Neural progenitor cell (in vitro differentiated cells): ENCODE measurements around the gene KLF16.

Experiments used
- CTCF ChIP-seq: fragments of 200-600 bp; sonication (generic); IDR thresholded peaks from 2 replicates; pipeline ENCODE4 v1.5.1; 2017; ENCODE audit warnings: antibody characterized with exemption, mild to moderate bottlenecking
- EZH2phosphoT487 ChIP-seq: fragments of 200-600 bp; sonication (generic); IDR thresholded peaks from 2 replicates; pipeline ENCODE4 v1.6.1; 2017; ENCODE audit warnings: antibody characterized with exemption

- TF ChIP-seq CTCF (no peak), EZH2phosphoT487 (no peak)
Measured at GRCh38 chr19:1852581-1853128, 10.7 kb downstream of the KLF16 start.
